Endothelial cell of hepatic sinusoid (primary cell): ENCODE data around the gene CEP72.
"Not testable (repeated sequence)": the region's sequence is repeated elsewhere in the genome, so short reads cannot be mapped to it uniquely, and the experiment has no call there.

ENCODE experiments used
- in situ Hi-C: cut with HindIII; loops from 2 replicates; pipeline ENCODE4 v1.10.0; 2017; ENCODE audit warnings: low sequenced_read_pairs

The CEP72 gene

GRCh38 chr5:668283-668995 lies 56.3 kb downstream of the CEP72 start:
- in situ Hi-C loops, result loop anchor here (5.0 kb wide), 1 partner anchor 234 kb away; no protein-coding TSS in a partner anchor

- in situ Hi-C loops, result loop anchor here (5.0 kb wide), 1 partner anchor 233 kb away; no protein-coding TSS in a partner anchor
These were observed 57.1 kb downstream of the CEP72 start for GRCh38 chr5:669111-669841.

- in situ Hi-C loops, result loop anchor here (5.0 kb wide), 1 partner anchor 232 kb away; no protein-coding TSS in a partner anchor
These were observed 57.8 kb downstream of the CEP72 start for GRCh38 chr5:669842-670395.

GRCh38 chr5:670396-671270 lies 58.5 kb downstream of the CEP72 start:
- in situ Hi-C loops, result no loop called here

GRCh38 chr5:671459-672328 lies 59.6 kb downstream of the CEP72 start:
- in situ Hi-C loops, result no loop called here

GRCh38 chr5:672329-673160 lies 60.4 kb downstream of the CEP72 start:
- in situ Hi-C loops, result no loop called here

GRCh38 chr5:673161-673830 lies 61.2 kb downstream of the CEP72 start:
- in situ Hi-C loops, result no loop called here

- in situ Hi-C loops, result no loop called here
These were observed 61.9 kb downstream of the CEP72 start for GRCh38 chr5:673831-674629.

GRCh38 chr5:674630-675011 lies 62.5 kb downstream of the CEP72 start:
- in situ Hi-C loops, result no loop called here

- in situ Hi-C loops, result no loop called here
These were observed 63.2 kb downstream of the CEP72 start for GRCh38 chr5:675111-675870.

- in situ Hi-C loops, result no loop called here
These were observed 63.9 kb downstream of the CEP72 start for GRCh38 chr5:675871-676698.

GRCh38 chr5:676699-677076 lies 64.5 kb downstream of the CEP72 start:
- in situ Hi-C loops, result no loop called here

- in situ Hi-C loops, result no loop called here
These were observed 65.3 kb downstream of the CEP72 start for GRCh38 chr5:677131-678101.

GRCh38 chr5:678521-678920 lies 66.4 kb downstream of the CEP72 start:
- in situ Hi-C loops, result not testable (repeated sequence)
